ENCODE results near the gene ZIK1. TPM values are rescaled to one million over a fixed set of nuclear protein-coding genes. Genes with fewer than 3 reads are reported as not detected.

The ZIK1 gene
- total and polyA plus RNA-seq, 9 of the 15 experiments (the other 6 are each of a cell fraction or from before 2014, with no cell fraction given), result 0.03 to 0.42 (median 0.15) TPM; not detected in 1

- TF ChIP-seq ZNF511 (CRISPR knock-in tag; IDR thresholded peaks at IDR 0.05) (0 out of 2 replicates have a peak, but pooled peaks have one; percentile 45), SIRT6 (IDR thresholded peaks at IDR 0.05; ENCODE audit: low read depth, low read length) (no peak), SRSF9 (IDR thresholded peaks at IDR 0.05; ENCODE audit: borderline replicate concordance, low read depth, low read length) (no peak), TBL1XR1 (IDR thresholded peaks at IDR 0.05; ENCODE audit: low read length in 2 of 2) (no peak), SOX6 (IDR thresholded peaks at IDR 0.05) (no peak), NFIX (CRISPR knock-in tag; IDR thresholded peaks at IDR 0.05; ENCODE audit: low read depth) (peak; percentile 91), PRPF4 (IDR thresholded peaks at IDR 0.05; ENCODE audit: insufficient read depth, low read depth, low read length, poor library complexity, severe bottlenecking) (no peak), BHLHE40 (IDR thresholded peaks at IDR 0.05; ENCODE audit: low read length) (no peak), MAX (CRISPR knock-in tag; IDR thresholded peaks at IDR 0.05) (no peak), IFI16 (CRISPR knock-in tag; IDR thresholded peaks at IDR 0.05) (no peak), NCOA1 (IDR thresholded peaks at IDR 0.05; ENCODE audit: low read depth) (peak; percentile 77; the same call in 1 of the 2 replicates), ZNF217 (CRISPR knock-in tag; IDR thresholded peaks at IDR 0.05) (no peak), CHAMP1 (IDR thresholded peaks at IDR 0.05) (no peak), ZBTB43 (CRISPR knock-in tag; IDR thresholded peaks at IDR 0.05) (no peak), SFPQ (IDR thresholded peaks at IDR 0.05; ENCODE audit: low read depth, low read length) (no peak), KLF13 (tag; IDR thresholded peaks at IDR 0.05; ENCODE audit: borderline replicate concordance, low read depth) (no peak), NKRF (IDR thresholded peaks at IDR 0.05; ENCODE audit: borderline replicate concordance) (peak; percentile 82), DPF2 (IDR thresholded peaks at IDR 0.05) (no peak)
These were observed 15.9 kb downstream of the ZIK1 start, which contains the start of gene ZNF530 (continued) for GRCh38 chr19:57599761-57600383.

Data from K562 (cell line).